Measurements from ENCODE around the gene DEFB131A. TPM values are rescaled to one million over a fixed set of nuclear protein-coding genes. Genes with fewer than 3 reads are reported as not detected.
A peak's percentile ranks its signal among the peaks of the same experiment; 100 is the strongest.
"Not testable (repeated sequence)": the region's sequence is repeated elsewhere in the genome, so short reads cannot be mapped to it uniquely, and the experiment has no call there.

The DEFB131A gene
- total RNA-seq, 1 experiment from 2014 or later, result not detected

GRCh38 chr4:9486880-9487279, 42.7 kb downstream of the DEFB131A start:
- H3K9me2 ChIP-seq (replicated peaks; ENCODE audit: insufficient read depth, low read length); H3K9me3 ChIP-seq (ENCODE audit: low read length); H2AFZ ChIP-seq (ENCODE audit: low read length); H3K27ac ChIP-seq (ENCODE audit: low read length); H3K4me3 ChIP-seq (ENCODE audit: low read length); H3K79me2 ChIP-seq (ENCODE audit: low read length); H3K9ac ChIP-seq (ENCODE audit: low read length); H3K36me3 ChIP-seq (ENCODE audit: insufficient read depth, low read length); DNase-seq; H4K20me1 ChIP-seq (ENCODE audit: insufficient read depth, low read depth, low read length); H3K27me3 ChIP-seq (ENCODE audit: low read length); H3K4me1 ChIP-seq (ENCODE audit: low read length); H3K4me2 ChIP-seq (ENCODE audit: low read depth, low read length, poor library complexity, severe bottlenecking): not testable (repeated sequence)

GRCh38 chr4:9488796-9489195, 44.6 kb downstream of the DEFB131A start:
- not testable (repeated sequence) for H3K27ac ChIP-seq (ENCODE audit: low read length); H3K9me3 ChIP-seq (ENCODE audit: low read length); H3K36me3 ChIP-seq (ENCODE audit: insufficient read depth, low read length); H3K79me2 ChIP-seq (ENCODE audit: low read length); H3K9ac ChIP-seq (ENCODE audit: low read length); H3K4me1 ChIP-seq (ENCODE audit: low read length); DNase-seq; H3K27me3 ChIP-seq (ENCODE audit: low read length); H4K20me1 ChIP-seq (ENCODE audit: insufficient read depth, low read depth, low read length); H3K4me2 ChIP-seq (ENCODE audit: low read depth, low read length, poor library complexity, severe bottlenecking); H3K4me3 ChIP-seq (ENCODE audit: low read length); H2AFZ ChIP-seq (ENCODE audit: low read length); H3K9me2 ChIP-seq (replicated peaks; ENCODE audit: insufficient read depth, low read length)

GRCh38 chr4:9490496-9490895, 46.3 kb downstream of the DEFB131A start:
- not testable (repeated sequence) for H3K27ac ChIP-seq (ENCODE audit: low read length); H3K9me3 ChIP-seq (ENCODE audit: low read length); H2AFZ ChIP-seq (ENCODE audit: low read length); H3K4me1 ChIP-seq (ENCODE audit: low read length); H3K27me3 ChIP-seq (ENCODE audit: low read length); H3K4me2 ChIP-seq (ENCODE audit: low read depth, low read length, poor library complexity, severe bottlenecking); DNase-seq; H3K9me2 ChIP-seq (replicated peaks; ENCODE audit: insufficient read depth, low read length); H4K20me1 ChIP-seq (ENCODE audit: insufficient read depth, low read depth, low read length); H3K4me3 ChIP-seq (ENCODE audit: low read length); H3K36me3 ChIP-seq (ENCODE audit: insufficient read depth, low read length); H3K9ac ChIP-seq (ENCODE audit: low read length); H3K79me2 ChIP-seq (ENCODE audit: low read length)

GRCh38 chr4:9490986-9491385, 46.8 kb downstream of the DEFB131A start:
- not testable (repeated sequence) for H3K36me3 ChIP-seq (ENCODE audit: insufficient read depth, low read length); H3K79me2 ChIP-seq (ENCODE audit: low read length); H3K27me3 ChIP-seq (ENCODE audit: low read length); DNase-seq; H3K9ac ChIP-seq (ENCODE audit: low read length); H2AFZ ChIP-seq (ENCODE audit: low read length); H4K20me1 ChIP-seq (ENCODE audit: insufficient read depth, low read depth, low read length); H3K4me2 ChIP-seq (ENCODE audit: low read depth, low read length, poor library complexity, severe bottlenecking); H3K9me3 ChIP-seq (ENCODE audit: low read length); H3K27ac ChIP-seq (ENCODE audit: low read length); H3K4me3 ChIP-seq (ENCODE audit: low read length); H3K9me2 ChIP-seq (replicated peaks; ENCODE audit: insufficient read depth, low read length); H3K4me1 ChIP-seq (ENCODE audit: low read length)

- H3K79me2 ChIP-seq (ENCODE audit: low read length); H3K36me3 ChIP-seq (ENCODE audit: insufficient read depth, low read length); H3K4me1 ChIP-seq (ENCODE audit: low read length); H3K4me3 ChIP-seq (ENCODE audit: low read length); H2AFZ ChIP-seq (ENCODE audit: low read length); H3K27me3 ChIP-seq (ENCODE audit: low read length); H4K20me1 ChIP-seq (ENCODE audit: insufficient read depth, low read depth, low read length); H3K4me2 ChIP-seq (ENCODE audit: low read depth, low read length, poor library complexity, severe bottlenecking); H3K27ac ChIP-seq (ENCODE audit: low read length); DNase-seq; H3K9ac ChIP-seq (ENCODE audit: low read length); H3K9me2 ChIP-seq (replicated peaks; ENCODE audit: insufficient read depth, low read length); H3K9me3 ChIP-seq (ENCODE audit: low read length): not testable (repeated sequence)
Measured at GRCh38 chr4:9493589-9493988, 49.4 kb downstream of the DEFB131A start.

GRCh38 chr4:9494256-9495035, 50.2 kb downstream of the DEFB131A start:
- not testable (repeated sequence) for H3K4me2 ChIP-seq (ENCODE audit: low read depth, low read length, poor library complexity, severe bottlenecking); H3K9me2 ChIP-seq (replicated peaks; ENCODE audit: insufficient read depth, low read length)

GRCh38 chr4:9495443-9495842, 51.2 kb downstream of the DEFB131A start:
- H3K27me3 ChIP-seq (ENCODE audit: low read length); H3K4me1 ChIP-seq (ENCODE audit: low read length); H3K4me3 ChIP-seq (ENCODE audit: low read length); H3K9ac ChIP-seq (ENCODE audit: low read length); H3K4me2 ChIP-seq (ENCODE audit: low read depth, low read length, poor library complexity, severe bottlenecking); H3K9me3 ChIP-seq (ENCODE audit: low read length); H3K36me3 ChIP-seq (ENCODE audit: insufficient read depth, low read length); H3K79me2 ChIP-seq (ENCODE audit: low read length); H3K27ac ChIP-seq (ENCODE audit: low read length); H4K20me1 ChIP-seq (ENCODE audit: insufficient read depth, low read depth, low read length); H2AFZ ChIP-seq (ENCODE audit: low read length); H3K9me2 ChIP-seq (replicated peaks; ENCODE audit: insufficient read depth, low read length): not testable (repeated sequence)
- DNase-seq, result peak; percentile 89

More at GRCh38 chr4:9494256-9495035, 50.2 kb downstream of the DEFB131A start:
- H3K27ac ChIP-seq (ENCODE audit: low read length); DNase-seq; H3K4me1 ChIP-seq (ENCODE audit: low read length); H3K79me2 ChIP-seq (ENCODE audit: low read length); H3K9ac ChIP-seq (ENCODE audit: low read length); H4K20me1 ChIP-seq (ENCODE audit: insufficient read depth, low read depth, low read length); H3K27me3 ChIP-seq (ENCODE audit: low read length); H3K36me3 ChIP-seq (ENCODE audit: insufficient read depth, low read length); H3K9me3 ChIP-seq (ENCODE audit: low read length); H3K4me3 ChIP-seq (ENCODE audit: low read length); H2AFZ ChIP-seq (ENCODE audit: low read length): not testable (repeated sequence)

GRCh38 chr4:9497575-9498467, 53.6 kb downstream of the DEFB131A start:
- H4K20me1 ChIP-seq (ENCODE audit: insufficient read depth, low read depth, low read length); H3K9me3 ChIP-seq (ENCODE audit: low read length): not testable (repeated sequence)

More at GRCh38 chr4:9497575-9498467, 53.6 kb downstream of the DEFB131A start:
- not testable (repeated sequence) for H3K27me3 ChIP-seq (ENCODE audit: low read length); H3K4me2 ChIP-seq (ENCODE audit: low read depth, low read length, poor library complexity, severe bottlenecking); H3K4me3 ChIP-seq (ENCODE audit: low read length); H3K9me2 ChIP-seq (replicated peaks; ENCODE audit: insufficient read depth, low read length); H3K27ac ChIP-seq (ENCODE audit: low read length); DNase-seq; H3K4me1 ChIP-seq (ENCODE audit: low read length); H3K79me2 ChIP-seq (ENCODE audit: low read length); H2AFZ ChIP-seq (ENCODE audit: low read length); H3K9ac ChIP-seq (ENCODE audit: low read length); H3K36me3 ChIP-seq (ENCODE audit: insufficient read depth, low read length)

Data from Karpas-422 (cell line).